Bronchial epithelial cell (primary cell): ENCODE data around the gene LRRC4C. TPM values are rescaled to one million over a fixed set of nuclear protein-coding genes. Genes with fewer than 3 reads are reported as not detected.
A peak's percentile ranks its signal among the peaks of the same experiment; 100 is the strongest.

ENCODE experiments used
- DNase-seq: peaks from one replicate; pipeline ENCODE4 v3.0.0-alpha.2; 2010; ENCODE audit warnings: low read depth
- FAIRE-seq: peaks from 2 replicates; lab custom pipeline; 2011; peaks lifted over from hg19 to GRCh38; lab: Jason Lieb, UNC
- H3K27me3 ChIP-seq: 2 replicates; pipeline ENCODE4 v1.5.1; 2011; ENCODE audit warnings: low read length; ENCODE audit not compliant: control insufficient read depth, insufficient read depth
- H3K36me3 ChIP-seq: 2 replicates; pipeline ENCODE4 v1.5.1; 2011; ENCODE audit warnings: low read length; ENCODE audit not compliant: control insufficient read depth, insufficient read depth
- H3K4me3 ChIP-seq: 2 replicates; pipeline ENCODE4 v1.5.1; 2011; ENCODE audit warnings: mild to moderate bottlenecking, low read depth, low read length, control low read depth
- total RNA-seq: library from RNA; depleted of rRNA; stranded (reverse); fragments of >200 nt; gene quantifications from 2 replicates; pipeline ENCODE4 v1.2.1, GENCODE V29; 2014
- TF ChIP-seq, protein P1 (sequence below): IDR thresholded peaks from 2 replicates; pipeline ENCODE4 v1.5.1; 2011; ENCODE audit warnings: mild to moderate bottlenecking, moderate library complexity, low read length, control low read depth, inconsistent platforms; ENCODE audit not compliant: insufficient read depth, severe bottlenecking

The LRRC4C gene
- total RNA-seq, 1 donor from 2014 or later: not detected

- Histone ChIP-seq H3K4me3 (no peak overlapping the region), H3K27me3 (no peaks in the 10 kb centered on the region), H3K36me3 (no peaks in the 10 kb centered on the region)
- FAIRE-seq (no peak), DNase-seq (no peak)
- TF ChIP-seq, protein P1, sequence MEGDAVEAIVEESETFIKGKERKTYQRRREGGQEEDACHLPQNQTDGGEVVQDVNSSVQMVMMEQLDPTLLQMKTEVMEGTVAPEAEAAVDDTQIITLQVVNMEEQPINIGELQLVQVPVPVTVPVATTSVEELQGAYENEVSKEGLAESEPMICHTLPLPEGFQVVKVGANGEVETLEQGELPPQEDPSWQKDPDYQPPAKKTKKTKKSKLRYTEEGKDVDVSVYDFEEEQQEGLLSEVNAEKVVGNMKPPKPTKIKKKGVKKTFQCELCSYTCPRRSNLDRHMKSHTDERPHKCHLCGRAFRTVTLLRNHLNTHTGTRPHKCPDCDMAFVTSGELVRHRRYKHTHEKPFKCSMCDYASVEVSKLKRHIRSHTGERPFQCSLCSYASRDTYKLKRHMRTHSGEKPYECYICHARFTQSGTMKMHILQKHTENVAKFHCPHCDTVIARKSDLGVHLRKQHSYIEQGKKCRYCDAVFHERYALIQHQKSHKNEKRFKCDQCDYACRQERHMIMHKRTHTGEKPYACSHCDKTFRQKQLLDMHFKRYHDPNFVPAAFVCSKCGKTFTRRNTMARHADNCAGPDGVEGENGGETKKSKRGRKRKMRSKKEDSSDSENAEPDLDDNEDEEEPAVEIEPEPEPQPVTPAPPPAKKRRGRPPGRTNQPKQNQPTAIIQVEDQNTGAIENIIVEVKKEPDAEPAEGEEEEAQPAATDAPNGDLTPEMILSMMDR: no peak
These were observed 1038.1 kb downstream of the LRRC4C start for GRCh38 chr11:40421208-40421981.

DNA sequence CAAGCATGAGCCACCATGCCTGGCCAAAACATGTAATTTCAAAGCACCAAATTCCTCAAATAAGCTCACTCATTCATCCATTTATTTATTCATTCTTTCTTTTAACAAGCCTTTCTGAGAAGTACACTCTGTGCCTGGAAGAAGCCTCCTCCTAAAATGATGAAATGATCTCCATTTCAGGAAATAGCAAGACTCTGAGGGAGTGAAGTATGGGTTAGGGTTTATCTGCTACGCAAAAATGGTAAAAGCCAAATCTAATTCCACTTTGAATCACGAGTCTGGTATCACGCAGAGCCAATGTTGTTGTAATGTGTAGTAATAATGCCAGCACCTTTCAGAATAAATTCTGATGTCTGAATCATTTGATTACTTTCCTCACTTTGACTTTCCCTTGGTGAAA lies 1041.8 kb downstream of the LRRC4C start:
- TF ChIP-seq, protein P1: no peak
- DNase-seq (no peak), FAIRE-seq (no peak)
- no peaks in the 10 kb centered on the region for H3K36me3 ChIP-seq
- no peaks in the 10 kb centered on the region for H3K27me3 ChIP-seq
- H3K4me3 ChIP-seq: no peak overlapping the region

DNA sequence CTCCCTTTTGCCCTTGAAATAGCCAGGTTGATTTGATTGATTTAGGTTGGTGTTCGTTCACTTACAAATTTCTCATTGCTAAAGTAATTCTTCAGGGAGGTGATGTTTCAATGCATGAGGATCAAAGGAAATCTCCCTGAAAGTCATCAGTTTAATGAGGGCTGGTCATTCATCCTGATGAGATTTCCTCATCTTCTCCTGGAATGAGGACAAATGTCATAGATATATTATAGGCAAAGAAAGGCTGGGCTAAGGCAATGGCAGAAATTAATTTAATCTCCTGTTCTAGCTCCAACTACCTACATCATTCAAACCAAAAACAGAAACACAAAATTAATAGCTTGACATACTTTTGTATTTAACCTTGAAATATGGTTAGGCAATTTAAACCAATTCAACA lies 1052.1 kb downstream of the LRRC4C start:
- no peaks in the 10 kb centered on the region for H3K36me3 ChIP-seq
- TF ChIP-seq, protein P1: no peak
- no peak overlapping the region for H3K4me3 ChIP-seq
- no peak for FAIRE-seq
- DNase-seq: no peak
- H3K27me3 ChIP-seq: no peaks in the 10 kb centered on the region

GRCh38 chr11:40405614-40406013 lies 1053.8 kb downstream of the LRRC4C start:
- Histone ChIP-seq H3K4me3 (no peak overlapping the region), H3K36me3 (no peaks in the 10 kb centered on the region), H3K27me3 (no peaks in the 10 kb centered on the region)
- TF ChIP-seq, protein P1: no peak
- FAIRE-seq (no peak), DNase-seq (no peak)

DNA sequence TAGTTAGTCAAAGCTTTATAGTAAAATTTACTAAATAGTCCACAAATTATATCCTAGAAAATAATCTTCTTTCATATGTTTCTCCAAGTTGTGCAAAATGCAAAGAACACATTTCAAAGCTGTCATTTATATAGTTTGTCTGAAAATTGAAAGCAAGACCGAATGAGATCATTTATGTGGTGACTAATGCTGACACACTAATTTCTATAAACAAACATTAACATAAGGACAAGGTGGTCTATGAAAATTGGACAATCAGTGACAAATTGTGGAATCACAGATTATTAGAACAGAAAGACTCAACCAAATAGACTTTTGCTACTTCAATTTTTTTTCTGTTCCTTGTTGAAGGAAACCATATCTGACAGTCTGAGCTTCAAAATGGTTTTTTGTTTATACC lies 1056.1 kb downstream of the LRRC4C start:
- Histone ChIP-seq H3K36me3 (no peaks in the 10 kb centered on the region), H3K4me3 (no peak overlapping the region), H3K27me3 (no peaks in the 10 kb centered on the region)
- TF ChIP-seq, protein P1: no peak
- peak; percentile 19 for DNase-seq
- no peak for FAIRE-seq
